Measurements from ENCODE around the gene MRFAP1L1. TPM values are rescaled to one million over a fixed set of nuclear protein-coding genes. Genes with fewer than 3 reads are reported as not detected.
"Not testable (repeated sequence)": the region's sequence is repeated elsewhere in the genome, so short reads cannot be mapped to it uniquely, and the experiment has no call there.

The MRFAP1L1 gene
- polyA plus RNA-seq, 1 experiment, result 35.5 TPM

GRCh38 chr4:6730603-6731317 lies 21.1 kb upstream of the MRFAP1L1 start:
- TF ChIP-seq CTCF (IDR thresholded peaks at IDR 0.05; ENCODE audit: insufficient read depth, low read depth, low read length), result no peak
- ChIA-PET POLR2A (no interaction called here), CTCF (interaction anchor here (0.7 to 2.6 kb wide), 3 partner anchors 10 to 314 kb away, joined by 3 to 9 read pairs (median 4); no protein-coding TSS in a partner anchor)
- DNase-seq (ENCODE audit: low read depth), result no peak
- H3K27me3 ChIP-seq (ENCODE audit: control insufficient read depth, insufficient read depth, low read length), result no peaks in the 10 kb centered on the region
- no peak overlapping the region for H3K4me3 ChIP-seq (ENCODE audit: low read depth, low read length)
- no peaks in the 10 kb centered on the region for H3K36me3 ChIP-seq (ENCODE audit: control insufficient read depth, insufficient read depth, low read length)

GRCh38 chr4:6728320-6729029 lies 18.8 kb upstream of the MRFAP1L1 start:
- ChIA-PET POLR2A (no interaction called here), CTCF (interaction anchor here (0.8 to 2.6 kb wide), 4 partner anchors 9 to 342 kb away, joined by 3 to 9 read pairs (median 4); no protein-coding TSS in a partner anchor)
- DNase-seq (ENCODE audit: low read depth), result no peak
- no peak overlapping the region for H3K4me3 ChIP-seq (ENCODE audit: low read depth, low read length)
- no peaks in the 10 kb centered on the region for H3K36me3 ChIP-seq (ENCODE audit: control insufficient read depth, insufficient read depth, low read length)
- no peak for TF ChIP-seq CTCF (IDR thresholded peaks at IDR 0.05; ENCODE audit: insufficient read depth, low read depth, low read length)
- H3K27me3 ChIP-seq (ENCODE audit: control insufficient read depth, insufficient read depth, low read length), result no peaks in the 10 kb centered on the region

GRCh38 chr4:6727943-6728250 lies 18.2 kb upstream of the MRFAP1L1 start:
- H3K27me3 ChIP-seq (ENCODE audit: control insufficient read depth, insufficient read depth, low read length), result no peaks in the 10 kb centered on the region
- H3K4me3 ChIP-seq (ENCODE audit: low read depth, low read length), result no peak overlapping the region
- ChIA-PET CTCF (no interaction called here), POLR2A (no interaction called here)
- no peak for DNase-seq (ENCODE audit: low read depth)
- TF ChIP-seq CTCF (IDR thresholded peaks at IDR 0.05; ENCODE audit: insufficient read depth, low read depth, low read length), result no peak
- H3K36me3 ChIP-seq (ENCODE audit: control insufficient read depth, insufficient read depth, low read length), result no peaks in the 10 kb centered on the region

- Histone ChIP-seq H3K4me3 (ENCODE audit: low read depth, low read length) (no peak overlapping the region), H3K27me3 (ENCODE audit: control insufficient read depth, insufficient read depth, low read length) (no peaks in the 10 kb centered on the region), H3K36me3 (ENCODE audit: control insufficient read depth, insufficient read depth, low read length) (no peaks in the 10 kb centered on the region)
- ChIA-PET CTCF (interaction anchor here (0.7 kb wide), 1 partner anchor 146 kb away, joined by 4 read pairs; no protein-coding TSS in a partner anchor), POLR2A (no interaction called here)
- TF ChIP-seq CTCF (IDR thresholded peaks at IDR 0.05; ENCODE audit: insufficient read depth, low read depth, low read length), result no peak
- no peak for DNase-seq (ENCODE audit: low read depth)
These were observed 17.6 kb upstream of the MRFAP1L1 start for GRCh38 chr4:6727081-6727942.

- DNase-seq (ENCODE audit: low read depth); POLR2A ChIA-PET; H3K36me3 ChIP-seq (ENCODE audit: control insufficient read depth, insufficient read depth, low read length); H3K4me3 ChIP-seq (ENCODE audit: low read depth, low read length); H3K27me3 ChIP-seq (ENCODE audit: control insufficient read depth, insufficient read depth, low read length): not testable (repeated sequence)
- CTCF ChIA-PET, result interaction anchor here (1.2 kb wide), 1 partner anchor 148 kb away, joined by 4 read pairs; no protein-coding TSS in a partner anchor
These were observed 15.8 kb upstream of the MRFAP1L1 start for GRCh38 chr4:6725427-6725961.
